ENCODE data around the gene DNM2.

DNM2 gene

DNA sequence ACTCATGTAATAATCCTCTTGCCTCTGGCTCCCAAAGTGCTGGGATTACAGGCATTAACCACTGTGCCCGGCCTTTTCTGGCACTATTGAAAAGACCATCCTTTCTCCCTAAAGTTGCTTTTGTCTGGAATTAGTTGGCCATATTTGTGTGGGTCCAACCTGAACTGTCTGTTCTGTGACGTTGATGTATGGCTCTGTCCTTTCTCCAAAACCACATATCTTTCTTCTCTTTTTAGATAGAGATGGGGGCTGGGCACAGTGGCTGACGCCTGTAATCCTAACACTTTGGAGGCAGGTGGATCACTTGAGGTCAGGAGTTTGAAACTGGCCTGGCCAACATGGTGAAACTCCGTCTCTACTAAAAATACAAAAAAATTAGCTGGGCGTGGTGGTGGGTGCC lies 17.9 kb downstream of the DNM2 start:
- H3K4me2 ChIP-seq (ENCODE audit: low read length): no peak overlapping the region
- peaks cover 5% of the 10 kb centered on the region; the same call in 1 of the 2 replicates for H3F3A ChIP-seq (ENCODE audit: control insufficient read depth, insufficient read depth)
- peaks cover 2% of the 10 kb centered on the region for H3K36me3 ChIP-seq (ENCODE audit: control insufficient read depth, low read length)
- TF ChIP-seq EZH2phosphoT487 (IDR thresholded peaks at IDR 0.05; ENCODE audit: borderline replicate concordance, low read length): no peak
- TF ChIP-seq, protein P1, sequence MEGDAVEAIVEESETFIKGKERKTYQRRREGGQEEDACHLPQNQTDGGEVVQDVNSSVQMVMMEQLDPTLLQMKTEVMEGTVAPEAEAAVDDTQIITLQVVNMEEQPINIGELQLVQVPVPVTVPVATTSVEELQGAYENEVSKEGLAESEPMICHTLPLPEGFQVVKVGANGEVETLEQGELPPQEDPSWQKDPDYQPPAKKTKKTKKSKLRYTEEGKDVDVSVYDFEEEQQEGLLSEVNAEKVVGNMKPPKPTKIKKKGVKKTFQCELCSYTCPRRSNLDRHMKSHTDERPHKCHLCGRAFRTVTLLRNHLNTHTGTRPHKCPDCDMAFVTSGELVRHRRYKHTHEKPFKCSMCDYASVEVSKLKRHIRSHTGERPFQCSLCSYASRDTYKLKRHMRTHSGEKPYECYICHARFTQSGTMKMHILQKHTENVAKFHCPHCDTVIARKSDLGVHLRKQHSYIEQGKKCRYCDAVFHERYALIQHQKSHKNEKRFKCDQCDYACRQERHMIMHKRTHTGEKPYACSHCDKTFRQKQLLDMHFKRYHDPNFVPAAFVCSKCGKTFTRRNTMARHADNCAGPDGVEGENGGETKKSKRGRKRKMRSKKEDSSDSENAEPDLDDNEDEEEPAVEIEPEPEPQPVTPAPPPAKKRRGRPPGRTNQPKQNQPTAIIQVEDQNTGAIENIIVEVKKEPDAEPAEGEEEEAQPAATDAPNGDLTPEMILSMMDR (IDR thresholded peaks at IDR 0.05; ENCODE audit: low read depth, low read length, poor library complexity, severe bottlenecking): no peak
- H3K27me3 ChIP-seq (ENCODE audit: control insufficient read depth, low read length): no peaks in the 10 kb centered on the region
- peaks cover 95% of the 10 kb centered on the region for H3K79me2 ChIP-seq (ENCODE audit: control insufficient read depth, low read length)
- peaks cover 8% of the 10 kb centered on the region; the same call in 1 of the 2 replicates for H4K20me1 ChIP-seq (ENCODE audit: control insufficient read depth, insufficient read depth, low read depth, low read length)
- no peaks in the 10 kb centered on the region for H3K9me2 ChIP-seq (replicated peaks; ENCODE audit: control insufficient read depth, low read length)
- no peak overlapping the region for H3K4me3 ChIP-seq (ENCODE audit: low read length)
- H3K9me3 ChIP-seq (ENCODE audit: control insufficient read depth, insufficient read depth, low read length): no peaks in the 10 kb centered on the region
- H3K27ac ChIP-seq (ENCODE audit: low read depth, low read length): no peak overlapping the region
- peaks cover 63% of the 10 kb centered on the region for H3K4me1 ChIP-seq (ENCODE audit: control insufficient read depth, low read length)

DNA sequence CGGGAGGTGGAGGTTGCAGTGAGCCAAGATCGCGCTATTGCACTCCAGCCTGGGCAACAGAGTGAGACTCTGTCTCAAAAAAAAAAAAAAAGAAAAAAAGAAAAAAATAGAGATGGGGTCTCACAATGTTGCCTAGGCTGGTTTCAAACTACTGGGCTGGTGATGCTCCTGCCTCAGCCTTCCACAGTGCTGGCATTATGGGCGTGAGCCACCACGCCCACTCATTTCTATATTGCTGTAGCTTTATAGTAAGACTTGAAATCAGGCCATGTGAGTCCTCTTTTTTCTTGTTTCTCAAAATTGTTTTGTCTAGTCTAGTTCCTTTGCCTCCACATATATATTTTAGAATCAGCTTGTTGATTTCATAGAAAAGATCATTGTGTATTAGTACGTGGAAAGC lies 18.3 kb downstream of the DNM2 start:
- H3F3A ChIP-seq (ENCODE audit: control insufficient read depth, insufficient read depth): peaks cover 5% of the 10 kb centered on the region; the same call in 1 of the 2 replicates
- no peaks in the 10 kb centered on the region for H3K9me2 ChIP-seq (replicated peaks; ENCODE audit: control insufficient read depth, low read length)
- no peak overlapping the region for H3K4me2 ChIP-seq (ENCODE audit: low read length)
- H3K79me2 ChIP-seq (ENCODE audit: control insufficient read depth, low read length): peaks cover 95% of the 10 kb centered on the region
- TF ChIP-seq, protein P1 (IDR thresholded peaks at IDR 0.05; ENCODE audit: low read depth, low read length, poor library complexity, severe bottlenecking): no peak
- no peak for TF ChIP-seq EZH2phosphoT487 (IDR thresholded peaks at IDR 0.05; ENCODE audit: borderline replicate concordance, low read length)
- no peak overlapping the region for H3K4me3 ChIP-seq (ENCODE audit: low read length)
- no peak overlapping the region for H3K27ac ChIP-seq (ENCODE audit: low read depth, low read length)
- H3K36me3 ChIP-seq (ENCODE audit: control insufficient read depth, low read length): no peaks in the 10 kb centered on the region; the same call in 1 of the 2 replicates
- no peaks in the 10 kb centered on the region for H3K27me3 ChIP-seq (ENCODE audit: control insufficient read depth, low read length)
- H3K9me3 ChIP-seq (ENCODE audit: control insufficient read depth, insufficient read depth, low read length): no peaks in the 10 kb centered on the region
- peaks cover 4% of the 10 kb centered on the region; the same call in 1 of the 2 replicates for H4K20me1 ChIP-seq (ENCODE audit: control insufficient read depth, insufficient read depth, low read depth, low read length)
- peaks cover 63% of the 10 kb centered on the region for H3K4me1 ChIP-seq (ENCODE audit: control insufficient read depth, low read length)

DNA sequence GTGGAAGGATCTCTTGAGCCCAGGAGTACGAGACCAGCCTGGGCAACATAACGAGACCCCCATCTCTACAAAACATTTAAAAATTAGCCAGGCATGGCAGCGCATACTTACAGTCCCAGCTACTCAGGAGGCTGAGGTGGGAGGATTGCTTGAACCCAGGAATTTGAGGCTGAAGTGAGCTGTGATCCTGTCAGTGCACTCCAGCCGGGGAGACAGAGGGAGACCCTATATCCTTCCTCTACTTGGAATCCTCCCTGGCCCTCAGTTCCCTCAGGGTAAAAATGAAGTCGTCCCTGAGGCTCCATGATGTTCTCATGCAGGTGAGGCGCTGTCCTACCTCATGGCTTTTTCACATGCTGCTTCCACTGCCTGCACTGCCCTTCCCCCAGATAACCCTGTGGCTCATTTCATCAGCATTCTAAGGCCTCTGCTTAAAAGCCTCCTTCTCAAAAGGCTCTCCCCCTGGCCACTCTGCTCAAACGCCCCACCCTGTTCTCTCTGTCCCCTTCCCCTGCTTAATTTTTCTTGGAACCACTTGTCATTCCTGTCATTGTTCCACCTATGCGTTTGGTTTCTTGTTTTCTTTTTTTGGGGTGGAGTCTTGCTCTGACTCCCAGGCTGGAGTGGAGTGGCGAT lies 19.2 kb downstream of the DNM2 start:
- no peaks in the 10 kb centered on the region for H3K27me3 ChIP-seq (ENCODE audit: control insufficient read depth, low read length)
- H3F3A ChIP-seq (ENCODE audit: control insufficient read depth, insufficient read depth): peaks cover 5% of the 10 kb centered on the region; the same call in 1 of the 2 replicates
- no peaks in the 10 kb centered on the region; the same call in 1 of the 2 replicates for H3K36me3 ChIP-seq (ENCODE audit: control insufficient read depth, low read length)
- no peak overlapping the region for H3K4me2 ChIP-seq (ENCODE audit: low read length)
- peaks cover 95% of the 10 kb centered on the region for H3K79me2 ChIP-seq (ENCODE audit: control insufficient read depth, low read length)
- H3K4me3 ChIP-seq (ENCODE audit: low read length): no peak overlapping the region
- H3K9me3 ChIP-seq (ENCODE audit: control insufficient read depth, insufficient read depth, low read length): no peaks in the 10 kb centered on the region
- TF ChIP-seq, protein P1 (IDR thresholded peaks at IDR 0.05; ENCODE audit: low read depth, low read length, poor library complexity, severe bottlenecking): no peak
- H3K9me2 ChIP-seq (replicated peaks; ENCODE audit: control insufficient read depth, low read length): no peaks in the 10 kb centered on the region
- peaks cover 55% of the 10 kb centered on the region for H3K4me1 ChIP-seq (ENCODE audit: control insufficient read depth, low read length)
- H4K20me1 ChIP-seq (ENCODE audit: control insufficient read depth, insufficient read depth, low read depth, low read length): 0 out of 2 replicates have a peak, but pooled peaks cover 6% of the 10 kb centered on the region
- no peak overlapping the region for H3K27ac ChIP-seq (ENCODE audit: low read depth, low read length)
